Spinal cord (tissue), 10 donors: ENCODE results near the gene SRCIN1. TPM values are rescaled to one million over a fixed set of nuclear protein-coding genes. Genes with fewer than 3 reads are reported as not detected.
A peak's percentile ranks its signal among the peaks of the same experiment; 100 is the strongest.

Experiments
- DNase-seq, 6 donors: peaks; one replicate each; pipeline versions ENCODE4 v3.0.0 to v3.0.0-alpha.2; 2013 to 2015; ENCODE audit warnings: low spot score in 6 of 6, low read depth in 4 of 6
- H3K27ac ChIP-seq: one replicate; pipeline ENCODE4 v1.5.1; 2013; ENCODE audit warnings: low read depth, low read length, control low read depth
- H3K27me3 ChIP-seq: one replicate; pipeline ENCODE4 v1.6.1; 2013; ENCODE audit warnings: low read length; ENCODE audit not compliant: control insufficient read depth, insufficient read depth
- H3K36me3 ChIP-seq: one replicate; pipeline ENCODE4 v1.6.1; 2013; ENCODE audit warnings: low read length; ENCODE audit not compliant: control insufficient read depth, insufficient read depth
- H3K4me1 ChIP-seq: one replicate; pipeline ENCODE4 v1.6.1; 2013; ENCODE audit warnings: low read length; ENCODE audit not compliant: control insufficient read depth, insufficient read depth
- H3K4me3 ChIP-seq: one replicate; pipeline ENCODE4 v1.5.1; 2013; ENCODE audit warnings: low read depth, low read length, control low read depth
- H3K9me3 ChIP-seq: one replicate; pipeline ENCODE4 v1.6.1; 2013; ENCODE audit warnings: low read length; ENCODE audit not compliant: control insufficient read depth, insufficient read depth
- WGBS: methylation state at CpG from one replicate; pipeline ENCODE4 v1.1.5; 2013; ENCODE audit warnings: missing lambda C conversion rate; ENCODE audit not compliant: insufficient coverage; 5-methylcytosine and 5-hydroxymethylcytosine counted together
- polyA plus RNA-seq, 2 donors: library from polyadenylated mRNA; unstranded; fragments of 120-200 nt; gene quantifications; one replicate each; pipeline ENCODE4 v1.2.1, GENCODE V29; 2013; ENCODE audit not compliant: insufficient read length in 2 of 2
- total RNA-seq, 2 donors: library from RNA; depleted of rRNA in 1 of 2; stranded (reverse); fragments of 120-200 nt in 1 of 2; fragments of >200 nt in 1 of 2; gene quantifications; one replicate each; pipeline versions ENCODE4 v1.2.3 to v1.2.4, GENCODE V29; 2013 to 2014
- donor health status: healthy.

The SRCIN1 gene
- total and polyA plus RNA-seq, 4 donors: 16.0 to 79.4 (median 44.1) TPM

- peak in 2 of 6 donors; percentile 45 to 62 for DNase-seq
- Histone ChIP-seq H3K4me1 (peaks cover 58% of the 10 kb centered on the region), H3K36me3 (peaks cover 11% of the 10 kb centered on the region), H3K27me3 (peaks cover 2% of the 10 kb centered on the region), H3K9me3 (no peaks in the 10 kb centered on the region), H3K27ac (no peak overlapping the region), H3K4me3 (no peak overlapping the region)
- 50% methylated on average over 1 of the region's 8 CpGs for WGBS
Observed at GRCh38 chr17:38600906-38601305, 4.8 kb downstream of the SRCIN1 start.

- Histone ChIP-seq H3K27ac (no peak overlapping the region), H3K9me3 (no peaks in the 10 kb centered on the region), H3K27me3 (peaks cover 2% of the 10 kb centered on the region), H3K4me3 (no peak overlapping the region), H3K36me3 (peaks cover 16% of the 10 kb centered on the region), H3K4me1 (peaks cover 58% of the 10 kb centered on the region)
- DNase-seq: no peak
- whole genome bisulfite sequencing: 79% methylated on average over 4 of the region's 4 CpGs
Observed at GRCh38 chr17:38600416-38600815, 5.3 kb downstream of the SRCIN1 start.

GRCh38 chr17:38599398-38599856, 6.3 kb downstream of the SRCIN1 start:
- Histone ChIP-seq H3K36me3 (peaks cover 24% of the 10 kb centered on the region), H3K27ac (no peak overlapping the region), H3K4me1 (peaks cover 52% of the 10 kb centered on the region), H3K9me3 (no peaks in the 10 kb centered on the region), H3K4me3 (no peak overlapping the region), H3K27me3 (no peaks in the 10 kb centered on the region)
- WGBS: 76% methylated on average over 4 of the region's 9 CpGs
- DNase-seq: no peak

- WGBS: 24% methylated on average over 1 of the region's 3 CpGs
- Histone ChIP-seq H3K9me3 (no peaks in the 10 kb centered on the region), H3K27me3 (no peaks in the 10 kb centered on the region), H3K36me3 (peaks cover 28% of the 10 kb centered on the region), H3K27ac (no peak overlapping the region), H3K4me3 (no peak overlapping the region), H3K4me1 (peaks cover 52% of the 10 kb centered on the region)
- no peak for DNase-seq
Observed at GRCh38 chr17:38598995-38599394, 6.8 kb downstream of the SRCIN1 start.

GRCh38 chr17:38598536-38598935, 7.2 kb downstream of the SRCIN1 start:
- no peaks in the 10 kb centered on the region for H3K27me3 ChIP-seq
- no peak overlapping the region for H3K27ac ChIP-seq
- 20% methylated on average over 1 of the region's 4 CpGs for WGBS
- peak in 2 of 6 donors; percentile 73 to 82 for DNase-seq
- no peak overlapping the region for H3K4me3 ChIP-seq
- peaks cover 51% of the 10 kb centered on the region for H3K4me1 ChIP-seq
- peaks cover 30% of the 10 kb centered on the region for H3K36me3 ChIP-seq
- no peaks in the 10 kb centered on the region for H3K9me3 ChIP-seq

GRCh38 chr17:38597375-38597774, 8.4 kb downstream of the SRCIN1 start:
- no peaks in the 10 kb centered on the region for H3K27me3 ChIP-seq
- WGBS: 100% methylated on average over 1 of the region's 1 CpG

GRCh38 chr17:38596651-38597050, 9.1 kb downstream of the SRCIN1 start:
- no peak overlapping the region for H3K27ac ChIP-seq
- DNase-seq: no peak
- H3K27me3 ChIP-seq: no peaks in the 10 kb centered on the region
- no peak overlapping the region for H3K4me3 ChIP-seq
- peaks cover 42% of the 10 kb centered on the region for H3K36me3 ChIP-seq
- H3K4me1 ChIP-seq: peaks cover 38% of the 10 kb centered on the region
- WGBS: 75% methylated on average over 2 of the region's 2 CpGs
- no peaks in the 10 kb centered on the region for H3K9me3 ChIP-seq

More at GRCh38 chr17:38597375-38597774, 8.4 kb downstream of the SRCIN1 start:
- Histone ChIP-seq H3K4me1 (peaks cover 45% of the 10 kb centered on the region), H3K36me3 (peaks cover 36% of the 10 kb centered on the region), H3K27ac (no peak overlapping the region), H3K9me3 (no peaks in the 10 kb centered on the region), H3K4me3 (no peak overlapping the region)
- DNase-seq: no peak

- peaks cover 34% of the 10 kb centered on the region for H3K4me1 ChIP-seq
- H3K27ac ChIP-seq: no peak overlapping the region
- DNase-seq: no peak
- 57% methylated on average over 5 of the region's 9 CpGs for WGBS
- H3K4me3 ChIP-seq: no peak overlapping the region
- peaks cover 42% of the 10 kb centered on the region for H3K36me3 ChIP-seq
- H3K27me3 ChIP-seq: no peaks in the 10 kb centered on the region
- no peaks in the 10 kb centered on the region for H3K9me3 ChIP-seq
Observed at GRCh38 chr17:38595892-38596291, 9.9 kb downstream of the SRCIN1 start.

- peaks cover 31% of the 10 kb centered on the region for H3K4me1 ChIP-seq
- no peaks in the 10 kb centered on the region for H3K9me3 ChIP-seq
- H3K36me3 ChIP-seq: peaks cover 46% of the 10 kb centered on the region
- no peak overlapping the region for H3K4me3 ChIP-seq
- DNase-seq: peak in 1 of 6 donors; percentile 79
- H3K27me3 ChIP-seq: no peaks in the 10 kb centered on the region
- 30% methylated on average over 8 of the region's 13 CpGs for WGBS
- H3K27ac ChIP-seq: no peak overlapping the region
Observed at GRCh38 chr17:38594152-38594551, 11.6 kb downstream of the SRCIN1 start.

- no peaks in the 10 kb centered on the region for H3K27me3 ChIP-seq
- no peak overlapping the region for H3K27ac ChIP-seq
Observed at GRCh38 chr17:38592487-38592886, 13.3 kb downstream of the SRCIN1 start.

More at GRCh38 chr17:38592487-38592886, 13.3 kb downstream of the SRCIN1 start:
- Histone ChIP-seq H3K36me3 (peaks cover 54% of the 10 kb centered on the region), H3K9me3 (no peaks in the 10 kb centered on the region), H3K4me1 (peaks cover 45% of the 10 kb centered on the region), H3K4me3 (no peak overlapping the region)
- no peak for DNase-seq
